Neutrophil (primary cell): ENCODE measurements around the gene OR51B2.
"Not testable (repeated sequence)": the region's sequence is repeated elsewhere in the genome, so short reads cannot be mapped to it uniquely, and the experiment has no call there.

Experiments used
- H3K27ac ChIP-seq: fragments of 200-600 bp; sonication (generic); 2 replicates; pipeline ENCODE4 v1.5.1; 2016; ENCODE audit warnings: mild to moderate bottlenecking, moderate library complexity
- H3K27me3 ChIP-seq: fragments of 200-600 bp; sonication (generic); 2 replicates; pipeline ENCODE4 v1.6.0; 2016; ENCODE audit warnings: mild to moderate bottlenecking
- H3K36me3 ChIP-seq: fragments of 200-600 bp; sonication (generic); 2 replicates; pipeline ENCODE4 v1.5.1; 2017
- H3K4me1 ChIP-seq, 2 experiments: fragments of 200-600 bp in 1 of 2; sonication (generic) in 1 of 2; 1 replicate in 1 of 2; 2 replicates in 1 of 2; pipeline versions ENCODE4 v1.5.1 to v1.6.1; 2013 to 2016; ENCODE audit warnings: low read depth in 1 of 2, low read length in 1 of 2, mild to moderate bottlenecking in 1 of 2, moderate library complexity in 1 of 2; ENCODE audit not compliant: control insufficient read depth in 1 of 2, insufficient read depth in 1 of 2
- H3K4me3 ChIP-seq, 2 experiments: fragments of 200-600 bp in 1 of 2; sonication (generic) in 1 of 2; 1 replicate in 1 of 2; 2 replicates in 1 of 2; pipeline ENCODE4 v1.5.1; 2013 to 2016; ENCODE audit warnings: low read depth in 1 of 2, low read length in 1 of 2, mild to moderate bottlenecking in 1 of 2, moderate library complexity in 1 of 2
- H3K9me3 ChIP-seq: fragments of 200-600 bp; sonication (generic); 2 replicates; pipeline ENCODE4 v1.5.1; 2016
- TF ChIP-seq, protein P1 (sequence below): fragments of 200-600 bp; sonication (generic); IDR thresholded peaks from 2 replicates; pipeline ENCODE4 v1.5.1; 2016; ENCODE audit warnings: antibody characterized with exemption

The OR51B2 gene

DNA sequence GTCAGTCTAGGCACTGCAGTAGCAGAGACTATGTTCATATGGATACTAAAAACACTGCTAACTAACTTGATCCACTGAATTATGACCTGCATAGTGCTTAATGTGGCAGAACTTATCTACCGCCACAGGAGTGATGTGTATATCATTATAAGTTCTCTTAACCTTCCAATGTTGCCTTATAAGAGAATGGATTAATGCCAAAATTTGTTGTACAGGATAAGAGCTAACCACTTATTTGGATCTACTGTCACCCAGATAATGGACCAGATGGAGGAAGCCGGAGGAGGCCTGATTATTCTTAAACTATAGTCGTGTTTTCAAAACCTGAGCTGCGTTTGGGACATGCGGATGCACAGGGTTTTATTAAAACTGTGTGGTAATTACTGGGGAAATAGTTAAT is 20.5 kb downstream of the OR51B2 start:
- Histone ChIP-seq H3K36me3 (no peaks in the 10 kb centered on the region), H3K27me3 (no peaks in the 10 kb centered on the region), H3K4me1 (no peaks in the 10 kb centered on the region), H3K27ac (no peak overlapping the region), H3K4me3 (no peak overlapping the region), H3K9me3 (no peaks in the 10 kb centered on the region)
- TF ChIP-seq, protein P1, sequence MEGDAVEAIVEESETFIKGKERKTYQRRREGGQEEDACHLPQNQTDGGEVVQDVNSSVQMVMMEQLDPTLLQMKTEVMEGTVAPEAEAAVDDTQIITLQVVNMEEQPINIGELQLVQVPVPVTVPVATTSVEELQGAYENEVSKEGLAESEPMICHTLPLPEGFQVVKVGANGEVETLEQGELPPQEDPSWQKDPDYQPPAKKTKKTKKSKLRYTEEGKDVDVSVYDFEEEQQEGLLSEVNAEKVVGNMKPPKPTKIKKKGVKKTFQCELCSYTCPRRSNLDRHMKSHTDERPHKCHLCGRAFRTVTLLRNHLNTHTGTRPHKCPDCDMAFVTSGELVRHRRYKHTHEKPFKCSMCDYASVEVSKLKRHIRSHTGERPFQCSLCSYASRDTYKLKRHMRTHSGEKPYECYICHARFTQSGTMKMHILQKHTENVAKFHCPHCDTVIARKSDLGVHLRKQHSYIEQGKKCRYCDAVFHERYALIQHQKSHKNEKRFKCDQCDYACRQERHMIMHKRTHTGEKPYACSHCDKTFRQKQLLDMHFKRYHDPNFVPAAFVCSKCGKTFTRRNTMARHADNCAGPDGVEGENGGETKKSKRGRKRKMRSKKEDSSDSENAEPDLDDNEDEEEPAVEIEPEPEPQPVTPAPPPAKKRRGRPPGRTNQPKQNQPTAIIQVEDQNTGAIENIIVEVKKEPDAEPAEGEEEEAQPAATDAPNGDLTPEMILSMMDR: no peak

DNA sequence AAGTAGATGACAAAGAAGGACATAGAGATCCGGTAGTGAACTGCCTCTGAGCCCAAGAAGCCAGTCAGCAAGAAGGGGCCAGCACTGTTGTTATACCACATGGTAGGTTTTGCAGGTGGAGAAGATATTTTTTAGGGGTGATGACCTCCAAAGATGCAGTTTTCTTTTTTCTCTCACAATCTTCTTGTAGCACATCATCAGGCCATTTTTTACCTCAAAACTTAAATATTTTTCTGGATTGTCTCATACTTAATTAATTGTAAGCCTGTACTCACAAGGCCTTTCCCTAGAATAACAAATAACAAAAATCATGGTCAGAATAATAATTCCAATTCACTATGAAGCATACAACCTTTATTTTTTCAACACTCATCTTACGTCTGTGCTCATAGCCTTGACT is 22.3 kb downstream of the OR51B2 start, which contains the start of gene OR51B4:
OR51B4 (minus strand) TSS at position 101 of the 400 bp plus-strand sequence; CDS start at position 101, 0 bp downstream.
- H3K27me3 ChIP-seq: no peaks in the 10 kb centered on the region
- no peak within 1 kb of the TSS for H3K4me3 ChIP-seq
- H3K4me1 ChIP-seq: no peaks in the 10 kb centered on the region
- H3K36me3 ChIP-seq: no peaks in the 10 kb centered on the region
- H3K27ac ChIP-seq: no peak within 1 kb of the TSS
- no peaks in the 10 kb centered on the region for H3K9me3 ChIP-seq
- TF ChIP-seq, protein P1: no peak

DNA sequence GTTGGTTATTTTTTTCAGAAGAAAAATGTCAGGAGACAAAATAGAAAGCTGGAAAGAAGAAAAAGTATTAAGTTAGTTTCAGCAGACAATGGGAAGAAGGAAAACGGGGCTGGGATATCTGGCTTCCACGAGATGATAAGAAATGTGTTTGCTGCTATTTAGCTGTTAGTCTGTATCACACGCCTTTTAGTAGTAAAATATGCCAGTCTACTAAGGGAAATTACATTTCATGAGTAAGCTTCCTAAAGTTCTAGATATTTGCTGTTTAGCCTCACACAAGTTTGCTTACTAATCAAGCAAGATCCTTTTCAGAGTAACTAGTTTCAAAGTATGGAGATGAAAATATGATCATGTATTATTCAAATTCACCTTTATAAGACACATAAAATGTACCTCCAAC is 23.8 kb downstream of the OR51B2 start:
- H3K9me3 ChIP-seq: no peaks in the 10 kb centered on the region
- H3K4me1 ChIP-seq: no peaks in the 10 kb centered on the region
- H3K27ac ChIP-seq: no peak overlapping the region
- TF ChIP-seq, protein P1: no peak
- no peaks in the 10 kb centered on the region for H3K36me3 ChIP-seq
- no peak overlapping the region for H3K4me3 ChIP-seq
- H3K27me3 ChIP-seq: no peaks in the 10 kb centered on the region

DNA sequence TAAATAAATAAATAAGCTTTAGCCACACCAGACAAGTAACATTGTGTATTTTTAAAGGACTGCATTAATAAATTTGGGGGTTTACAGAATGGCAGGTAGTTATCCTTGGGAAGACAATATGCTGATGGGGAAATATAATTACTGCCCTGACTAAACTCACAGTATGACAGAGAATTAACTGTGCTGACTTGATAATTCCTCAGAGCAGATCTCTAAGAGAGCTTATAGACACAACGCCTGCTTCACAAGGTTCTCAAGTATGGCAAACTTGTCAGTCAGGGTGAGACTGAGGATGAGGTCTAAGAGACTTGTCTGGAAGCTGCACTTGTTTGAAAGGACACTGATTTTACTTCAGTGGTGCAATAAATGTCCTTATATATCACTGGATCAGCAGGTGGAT is 25.6 kb downstream of the OR51B2 start:
- Histone ChIP-seq H3K9me3 (no peaks in the 10 kb centered on the region), H3K27me3 (no peaks in the 10 kb centered on the region), H3K4me1 (no peaks in the 10 kb centered on the region), H3K4me3 (no peak overlapping the region), H3K36me3 (no peaks in the 10 kb centered on the region), H3K27ac (no peak overlapping the region)
- TF ChIP-seq, protein P1: no peak

DNA sequence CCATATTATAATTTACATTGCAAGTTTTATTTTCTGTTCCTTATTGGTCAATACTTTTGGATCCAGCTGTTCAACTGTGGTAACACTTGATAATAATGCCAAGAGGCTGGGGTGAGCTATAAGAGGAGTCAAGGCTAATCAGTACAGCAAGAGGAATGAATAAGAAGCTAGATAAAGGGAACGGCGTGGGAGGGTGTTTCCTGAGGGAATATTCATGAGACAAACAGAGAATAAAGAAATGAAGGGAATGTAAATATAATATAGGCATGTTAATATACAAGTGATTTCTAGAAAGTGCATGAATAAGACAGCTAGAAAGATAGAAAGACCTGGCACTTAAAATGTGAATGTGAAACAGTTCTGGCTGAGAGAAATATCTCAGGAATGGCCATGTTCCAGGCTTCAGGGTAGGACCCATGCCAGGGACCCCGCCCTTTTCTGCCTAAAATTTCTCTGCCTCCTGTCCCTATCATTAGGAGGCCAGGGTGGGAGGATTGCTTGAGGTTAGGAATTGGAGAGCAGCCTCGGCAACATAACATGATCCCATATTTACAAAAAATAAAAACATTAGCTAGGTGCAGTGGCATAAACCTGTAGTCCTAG is 26.3 kb downstream of the OR51B2 start:
- Histone ChIP-seq H3K4me3 (no peak overlapping the region), H3K9me3 (no peaks in the 10 kb centered on the region), H3K27ac (no peak overlapping the region), H3K4me1 (no peaks in the 10 kb centered on the region), H3K27me3 (no peaks in the 10 kb centered on the region), H3K36me3 (no peaks in the 10 kb centered on the region)
- TF ChIP-seq, protein P1: no peak

DNA sequence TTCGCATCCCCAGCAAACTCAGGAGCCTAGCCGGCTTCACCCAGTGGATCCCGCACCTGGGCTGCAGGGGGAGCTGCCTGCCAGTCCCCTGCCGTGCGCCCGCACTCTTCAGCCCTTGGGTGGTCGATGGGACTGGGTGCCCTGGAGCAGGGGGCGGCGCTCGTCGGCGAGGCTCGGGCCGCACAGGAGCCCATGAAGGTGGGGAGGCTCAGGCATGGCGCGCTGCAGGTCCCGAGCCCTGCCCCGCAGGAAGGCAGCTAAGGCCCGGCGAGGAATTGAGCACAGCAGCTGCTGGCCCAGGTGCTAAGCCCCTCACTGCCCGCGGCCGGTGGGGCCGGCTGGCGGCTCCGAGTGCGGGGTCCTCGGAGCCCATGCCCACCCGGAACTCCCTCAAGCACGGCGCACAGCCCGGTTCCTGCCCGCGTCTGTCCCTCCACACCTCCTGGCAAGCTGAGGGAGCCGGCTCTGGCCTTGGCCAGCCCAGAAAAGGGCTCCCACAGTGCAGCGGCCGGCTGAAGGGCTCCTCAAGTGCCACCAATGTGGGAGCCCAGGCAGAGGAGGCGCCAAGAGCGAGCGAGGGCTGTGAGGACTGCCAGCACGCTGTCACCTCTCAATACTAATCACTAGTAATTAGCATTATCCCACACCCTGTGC is 29.6 kb downstream of the OR51B2 start:
- not testable (repeated sequence) for H3K4me1 ChIP-seq, H3K36me3 ChIP-seq, H3K27me3 ChIP-seq, H3K4me3 ChIP-seq, H3K9me3 ChIP-seq, H3K27ac ChIP-seq
